Activated CD4-positive, alpha-beta T cell treated with anti-CD3 and anti-CD28 coated beads, Interleukin-2, amount 50 U/mL, for 4 hours (primary cell): Measurements from ENCODE around the gene PPP2R5B.

ENCODE experiments used
- DNase-seq, 2 experiments: peaks; one replicate each; pipeline ENCODE4 v3.0.0-alpha.2; 2020

Gene PPP2R5B

GRCh38 chr11:64923944-64924909 is at the start of gene PPP2R5B:
Gene PPP2R5B, plus strand, starts transcription at chr11:64924689. Its CDS starts 1,046 bp downstream, at chr11:64925735.
- DNase-seq, result peak; percentile 86 to 87

- no peak for DNase-seq
Measured at GRCh38 chr11:64875369-64876228, 48.9 kb upstream of the PPP2R5B start.

GRCh38 chr11:64876229-64876750 is 48.2 kb upstream of the PPP2R5B start:
- no peak for DNase-seq

- no peak for DNase-seq
Measured at GRCh38 chr11:64876835-64877341, 47.6 kb upstream of the PPP2R5B start.

- no peak for DNase-seq
Measured at GRCh38 chr11:64877390-64878222, 46.9 kb upstream of the PPP2R5B start.

GRCh38 chr11:64878223-64878493 is 46.3 kb upstream of the PPP2R5B start:
- no peak for DNase-seq

GRCh38 chr11:64878494-64879243 is 45.8 kb upstream of the PPP2R5B start, which contains the start of gene EHD1:
Gene EHD1, minus strand, starts transcription at chr11:64878621. Its CDS starts 157 bp downstream, at chr11:64878464.
- peak; percentile 99 to 100 for DNase-seq

GRCh38 chr11:64879244-64879900 is 45.1 kb upstream of the PPP2R5B start:
- DNase-seq, result no peak

GRCh38 chr11:64880240-64881001 is 44.1 kb upstream of the PPP2R5B start:
- DNase-seq, result no peak

GRCh38 chr11:64881476-64881875 is 43.0 kb upstream of the PPP2R5B start:
- DNase-seq, result no peak

- no peak for DNase-seq
Measured at GRCh38 chr11:64882243-64882642, 42.2 kb upstream of the PPP2R5B start.

GRCh38 chr11:64883575-64883974 is 40.9 kb upstream of the PPP2R5B start:
- no peak for DNase-seq

- DNase-seq, result no peak
Measured at GRCh38 chr11:64884019-64884418, 40.5 kb upstream of the PPP2R5B start.

- no peak for DNase-seq
Measured at GRCh38 chr11:64885367-64886286, 38.9 kb upstream of the PPP2R5B start.

- DNase-seq, result no peak
Measured at GRCh38 chr11:64887234-64887756, 37.2 kb upstream of the PPP2R5B start.

GRCh38 chr11:64887757-64888405 is 36.6 kb upstream of the PPP2R5B start:
- peak; percentile 74 to 77 for DNase-seq

GRCh38 chr11:64888406-64888728 is 36.1 kb upstream of the PPP2R5B start:
- no peak for DNase-seq
